HepG2 (cell line): ENCODE measurements around the gene GLRX5. TPM values are rescaled to one million over a fixed set of nuclear protein-coding genes. Genes with fewer than 3 reads are reported as not detected.

Experiments used
- ATAC-seq: fragments of 200-7000 bp; cut with Tn5 transposase; 3 replicates; pipeline ENCODE4 v1.9.1; 2020; ENCODE audit warnings: mild to moderate bottlenecking, moderate library complexity
- BruUV-seq: library from RNA; stranded (reverse); fragments of 400-500 nt; replicated peaks from 2 replicates; lab custom pipeline; 2021; lab: Mats Ljungman, UMichigan
- CTCF ChIA-PET: fragments of 300-600 bp; formaldehyde crosslinking; extraction: SDS; loops from one replicate; lab custom pipeline; 2021; ENCODE audit warnings: low total read pairs, inconsistent platforms, low intra/inter-chr PET ratio; lab: Yijun Ruan, JAX
- POLR2A ChIA-PET: fragments of 350-600 bp; sonication (Branson Sonifier 250); formaldehyde crosslinking; loops from one replicate; lab custom pipeline; 2020; ENCODE audit warnings: antibody characterized with exemption, inconsistent platforms; lab: Yijun Ruan, JAX
- DNase-seq: peaks from one replicate; pipeline ENCODE4 v3.0.0-alpha.2; 2015; ENCODE audit warnings: low spot score
- FAIRE-seq: peaks from 3 replicates; lab custom pipeline; 2011; peaks lifted over from hg19 to GRCh38; lab: Jason Lieb, UNC
- H2AFZ ChIP-seq: one replicate; pipeline ENCODE4 v1.6.1; 2011; ENCODE audit warnings: low read length, inconsistent platforms
- H3K27ac ChIP-seq: fragments of 300-600 bp; 3 replicates; pipeline ENCODE4 v1.8.0; 2011; ENCODE audit warnings: mixed run types, mild to moderate bottlenecking, mixed read lengths, low read length, inconsistent platforms; ENCODE audit not compliant: insufficient read depth; ENCODE audit errors: extremely low read length
- H3K27me3 ChIP-seq, 2 experiments: fragments of 200-600 bp in 1 of 2; 2 replicates in 1 of 2; 3 replicates in 1 of 2; pipeline versions ENCODE4 v1.6.0 to v1.8.0; 2011; ENCODE audit warnings: low read length in 2 of 2, mild to moderate bottlenecking in 2 of 2, moderate library complexity in 2 of 2, inconsistent platforms in 1 of 2; ENCODE audit not compliant: insufficient read depth in 2 of 2, control insufficient read depth in 1 of 2
- H3K36me3 ChIP-seq, 2 experiments: fragments of 200-600 bp in 1 of 2; replicated peaks in 1 of 2; 2 replicates in 1 of 2; 3 replicates in 1 of 2; pipeline versions ENCODE4 v1.5.1 to v1.8.0; 2011; ENCODE audit warnings: low read length in 2 of 2, inconsistent platforms in 1 of 2; ENCODE audit not compliant: insufficient read depth in 2 of 2, control insufficient read depth in 1 of 2
- H3K4me1 ChIP-seq: 2 replicates; pipeline ENCODE4 v1.5.1; 2012; ENCODE audit warnings: low read length, inconsistent platforms; ENCODE audit not compliant: insufficient read depth
- H3K4me2 ChIP-seq: 2 replicates; pipeline ENCODE4 v1.6.0; 2011; ENCODE audit warnings: low read depth, low read length, inconsistent platforms
- H3K4me3 ChIP-seq, 3 experiments: fragments of 200-600 bp in 1 of 3; sonication (generic), shearing (Covaris generic) in 1 of 3; replicated peaks in 1 of 3; 2 replicates each; pipeline ENCODE4 v1.5.1; 2011 to 2016; ENCODE audit warnings: low read length in 3 of 3, inconsistent platforms in 2 of 3, low read depth in 2 of 3, mild to moderate bottlenecking in 2 of 3, control low read depth in 1 of 3, mixed read lengths in 1 of 3; ENCODE audit not compliant: insufficient read depth in 1 of 3
- H3K79me2 ChIP-seq: one replicate; pipeline ENCODE4 v1.6.1; 2011; ENCODE audit warnings: low read length, inconsistent platforms; ENCODE audit not compliant: insufficient read depth
- H3K9ac ChIP-seq: 2 replicates; pipeline ENCODE4 v1.6.0; 2011; ENCODE audit warnings: mild to moderate bottlenecking, low read depth, low read length, inconsistent platforms; ENCODE audit not compliant: insufficient read depth
- H3K9me3 ChIP-seq: 2 replicates; pipeline ENCODE4 v1.5.1; 2012; ENCODE audit warnings: mild to moderate bottlenecking, low read length
- H4K20me1 ChIP-seq: 2 replicates; pipeline ENCODE4 v1.6.0; 2011; ENCODE audit warnings: inconsistent platforms, mild to moderate bottlenecking, low read length, moderate library complexity; ENCODE audit not compliant: insufficient read depth
- AKNA ChIP-seq: sonication (generic); formaldehyde crosslinking; IDR thresholded peaks from 2 replicates; pipeline ENCODE4 v1.4.0; 2020; ENCODE audit warnings: missing genetic modification reagents, borderline replicate concordance
- HES4 ChIP-seq: sonication (generic); formaldehyde crosslinking; IDR thresholded peaks from 2 replicates; pipeline ENCODE4 v1.9.0; 2021; ENCODE audit warnings: mild to moderate bottlenecking, missing genetic modification reagents, borderline replicate concordance
- PCBP1 ChIP-seq: fragments of 200-400 bp; formaldehyde crosslinking; IDR thresholded peaks from 2 replicates; pipeline ENCODE4 v1.6.1; 2017; ENCODE audit warnings: mild to moderate bottlenecking, low read depth, low read length, borderline replicate concordance
- SNAPC4 ChIP-seq: sonication (generic); formaldehyde crosslinking; IDR thresholded peaks from 2 replicates; pipeline ENCODE4 v1.4.0; 2020; ENCODE audit warnings: mild to moderate bottlenecking, missing genetic modification reagents
- SOX13 ChIP-seq, 3 experiments: fragments of 450-650 bp in 1 of 3; sonication (generic) in 1 of 3; formaldehyde crosslinking in 1 of 3; IDR thresholded peaks in 2 of 3; conservative IDR thresholded peaks in 1 of 3; 2 replicates each; pipeline versions ENCODE4 v1.5.0 to v1.6.1; 2016 to 2020; ENCODE audit warnings: antibody characterized with exemption in 1 of 3, mild to moderate bottlenecking in 1 of 3, missing compliant biosample characterization in 1 of 3, missing genetic modification reagents in 1 of 3, moderate library complexity in 1 of 3
- ZBTB49 ChIP-seq: sonication (generic); formaldehyde crosslinking; IDR thresholded peaks from 2 replicates; pipeline ENCODE4 v1.4.0; 2020; ENCODE audit warnings: missing genetic modification reagents, borderline replicate concordance
- WGBS: methylation state at CpG from one replicate; pipeline ENCODE4 v1.1.6; 2017; ENCODE audit warnings: low lambda C conversion rate; 5-methylcytosine and 5-hydroxymethylcytosine counted together
- in situ Hi-C: cut with HindIII; loops from 2 replicates; pipeline ENCODE4 v1.10.0; 2017; ENCODE audit warnings: low pct_unique_long_range_greater_than_20kb; ENCODE audit not compliant: extremely low pct_ligation_motif_present
- intact Hi-C: fragments of 100-400 bp; cut with micrococcal nuclease; formaldehyde crosslinking; loops from one replicate; pipeline ENCODE4 v1.10.0; 2022; ENCODE audit not compliant: unreplicated experiment
- polyA plus RNA-seq, 8 experiments: library from polyadenylated mRNA; depleted of rRNA in 3 of 8; stranded (reverse) in 7 of 8; unstranded in 1 of 8; fragments of >200 nt; fragmentation: Illumina TruSeq in 4 of 8; extraction: Trizol in 4 of 8; gene quantifications; 2 replicates each; pipeline versions ENCODE4 v1.2.1 to v1.2.3, GENCODE V29; 2011 to 2016; ENCODE audit warnings: low read depth in 4 of 8, missing spikeins in 1 of 8, mixed read lengths in 1 of 8; ENCODE audit not compliant: insufficient read depth in 1 of 8
- total RNA-seq, 5 experiments: library from RNA; depleted of rRNA; stranded (reverse); fragments of >200 nt; fragmentation: Illumina TruSeq; extraction: Trizol; gene quantifications; 2 replicates each; pipeline ENCODE4 v1.2.3, GENCODE V29; 2016; ENCODE audit warnings: low read depth in 1 of 5

Gene GLRX5
- total and polyA plus RNA-seq, 2 of the 13 experiments (the other 11 are each of a cell fraction or from before 2014, with no cell fraction given), result 122 to 146 TPM

- no peak for TF ChIP-seq SNAPC4 (CRISPR knock-in tag)
- TF ChIP-seq, all 625 proteins: peak for 0
These were observed 41.1 kb downstream of the GLRX5 start (continued) for GRCh38 chr14:95575840-95576473.

- no peaks in the 10 kb centered on the region for H4K20me1 ChIP-seq
- peaks cover 6% of the 10 kb centered on the region; the same call in 1 of the 2 replicates for H3K4me1 ChIP-seq
- in situ Hi-C loops (no loop called here), intact Hi-C loops (no loop called here)
- H3K36me3 ChIP-seq, result no peaks in the 10 kb centered on the region
- no peaks in the 10 kb centered on the region; a peak in 2 of 5 replicates for H3K27me3 ChIP-seq
- no peaks in the 10 kb centered on the region for H3K9me3 ChIP-seq
- H3K27ac ChIP-seq, result no peak overlapping the region
- no peak for DNase-seq
- no peak overlapping the region for H3K9ac ChIP-seq
- WGBS, result 56% methylated on average over 10 of the region's 12 CpGs
- BruUV-seq, result no TSS peak
- POLR2A ChIA-PET, result no interaction called here
- no peak overlapping the region for H2AFZ ChIP-seq
- no peak overlapping the region for H3K4me2 ChIP-seq
- CTCF ChIA-PET, result no interaction called here
- no peak for FAIRE-seq
- no peak for ATAC-seq
- H3K79me2 ChIP-seq, result no peaks in the 10 kb centered on the region
- no peak overlapping the region for H3K4me3 ChIP-seq
- TF ChIP-seq PCBP1, result no peak
- no peak for TF ChIP-seq SOX13 (IDR thresholded peaks at IDR 0.05)
- TF ChIP-seq SOX13 (CRISPR knock-in tag; conservative IDR thresholded peaks at IDR 0.05 in 1 of 2, IDR thresholded peaks at IDR 0.05 in 1 of 2), result no peak
- no peak for TF ChIP-seq HES4 (CRISPR knock-in tag)
- TF ChIP-seq ZBTB49 (CRISPR knock-in tag), result no peak
- TF ChIP-seq AKNA, result no peak
These were observed 42.4 kb downstream of the GLRX5 start for GRCh38 chr14:95577067-95577800.
